ENCODE data around the gene PAK1IP1.

Gene PAK1IP1

GRCh38 chr6:10742251-10742650, 47.5 kb downstream of the PAK1IP1 start:
- Histone ChIP-seq H3K27me3 (ENCODE audit: control insufficient read depth in 3 of 3, insufficient read depth in 3 of 3, low read depth in 1 of 3, low read length in 3 of 3) (no peaks in the 10 kb centered on the region), H3K79me1 (ENCODE audit: low read depth, low read length) (no peaks in the 10 kb centered on the region), H3K18ac (ENCODE audit: low read length) (no peak overlapping the region), H3K36me3 (replicated peaks in 1 of 2; ENCODE audit: control insufficient read depth in 2 of 2, insufficient read depth in 2 of 2, low read length in 2 of 2) (peaks cover 4 to 10% of the 10 kb centered on the region in 2 donors), H2AK5ac (ENCODE audit: low read depth, low read length) (no peak overlapping the region), H2BK12ac (ENCODE audit: low read length) (no peak overlapping the region), H3K4me2 (ENCODE audit: insufficient read depth, low read length, poor library complexity, severe bottlenecking) (no peak overlapping the region), H4K8ac (ENCODE audit: low read depth, low read length) (no peak overlapping the region), H2BK5ac (ENCODE audit: low read length) (no peak overlapping the region), H3K4ac (ENCODE audit: low read length) (no peak overlapping the region), H2BK120ac (ENCODE audit: low read depth, low read length) (no peak overlapping the region), H3K9me3 (replicated peaks in 1 of 2; ENCODE audit: control insufficient read depth in 2 of 2, insufficient read depth in 1 of 2, low read depth in 1 of 2, low read length in 2 of 2) (no peaks in the 10 kb centered on the region), H3K23ac (ENCODE audit: low read depth, low read length, poor library complexity) (no peak overlapping the region), H3K14ac (ENCODE audit: low read length) (no peak overlapping the region), H3K4me1 (ENCODE audit: control insufficient read depth in 2 of 2, insufficient read depth in 1 of 2, low read depth in 1 of 2, low read length in 2 of 2) (peaks cover 0 to 5% of the 10 kb centered on the region in 2 donors), H3K9ac (ENCODE audit: low read depth, low read length, poor library complexity) (no peak overlapping the region), H3K27ac (replicated peaks; ENCODE audit: low read length) (no peak overlapping the region), H4K91ac (ENCODE audit: low read depth, low read length, poor library complexity) (no peak overlapping the region), H2AFZ (ENCODE audit: low read length) (no peak overlapping the region), H3K4me3 (ENCODE audit: low read length in 2 of 2) (no peak overlapping the region), H2BK15ac (ENCODE audit: low read length) (no peak overlapping the region)
- no peak for DNase-seq (ENCODE audit: low spot score)
- WGBS, 2 donors (ENCODE audit: extremely low coverage in 2 of 2, insufficient read length in 2 of 2, insufficient replicate concordance in 1 of 2), result no CpG with 5 or more reads among the region's 12 CpGs

GRCh38 chr6:10743515-10743914, 48.7 kb downstream of the PAK1IP1 start:
- Histone ChIP-seq H3K9me3 (replicated peaks in 1 of 2; ENCODE audit: control insufficient read depth in 2 of 2, insufficient read depth in 1 of 2, low read depth in 1 of 2, low read length in 2 of 2) (no peaks in the 10 kb centered on the region), H3K4me3 (ENCODE audit: low read length in 2 of 2) (no peak overlapping the region), H3K9ac (ENCODE audit: low read depth, low read length, poor library complexity) (no peak overlapping the region), H3K23ac (ENCODE audit: low read depth, low read length, poor library complexity) (no peak overlapping the region), H3K4ac (ENCODE audit: low read length) (no peak overlapping the region), H3K18ac (ENCODE audit: low read length) (no peak overlapping the region), H2AFZ (ENCODE audit: low read length) (no peak overlapping the region), H2AK5ac (ENCODE audit: low read depth, low read length) (no peak overlapping the region), H3K4me1 (ENCODE audit: control insufficient read depth in 2 of 2, insufficient read depth in 1 of 2, low read depth in 1 of 2, low read length in 2 of 2) (peaks cover 4 to 6% of the 10 kb centered on the region in 2 donors), H3K27me3 (ENCODE audit: control insufficient read depth in 3 of 3, insufficient read depth in 3 of 3, low read depth in 1 of 3, low read length in 3 of 3) (no peaks in the 10 kb centered on the region), H3K14ac (ENCODE audit: low read length) (no peak overlapping the region), H3K79me1 (ENCODE audit: low read depth, low read length) (no peaks in the 10 kb centered on the region), H3K36me3 (replicated peaks in 1 of 2; ENCODE audit: control insufficient read depth in 2 of 2, insufficient read depth in 2 of 2, low read length in 2 of 2) (peaks cover 4 to 10% of the 10 kb centered on the region in 2 donors), H2BK120ac (ENCODE audit: low read depth, low read length) (no peak overlapping the region), H4K91ac (ENCODE audit: low read depth, low read length, poor library complexity) (no peak overlapping the region), H2BK12ac (ENCODE audit: low read length) (no peak overlapping the region), H3K27ac (replicated peaks; ENCODE audit: low read length) (no peak overlapping the region), H3K4me2 (ENCODE audit: insufficient read depth, low read length, poor library complexity, severe bottlenecking) (no peak overlapping the region), H2BK5ac (ENCODE audit: low read length) (no peak overlapping the region), H2BK15ac (ENCODE audit: low read length) (no peak overlapping the region), H4K8ac (ENCODE audit: low read depth, low read length) (no peak overlapping the region)
- no CpG with 5 or more reads among the region's 6 CpGs for WGBS, 2 donors (ENCODE audit: extremely low coverage in 2 of 2, insufficient read length in 2 of 2, insufficient replicate concordance in 1 of 2)
- DNase-seq (ENCODE audit: low spot score), result no peak

GRCh38 chr6:10745116-10745515, 50.3 kb downstream of the PAK1IP1 start:
- H3K27ac ChIP-seq (replicated peaks; ENCODE audit: low read length), result no peak overlapping the region
- no CpG with 5 or more reads among the region's 5 CpGs for WGBS, 2 donors (ENCODE audit: extremely low coverage in 2 of 2, insufficient read length in 2 of 2, insufficient replicate concordance in 1 of 2)
- no peak overlapping the region for H3K4ac ChIP-seq (ENCODE audit: low read length)

GRCh38 chr6:10746915-10747250, 52.1 kb downstream of the PAK1IP1 start:
- no CpG with 5 or more reads among the region's 9 CpGs for whole genome bisulfite sequencing, 2 donors (ENCODE audit: extremely low coverage in 2 of 2, insufficient read length in 2 of 2, insufficient replicate concordance in 1 of 2)
- no peak for DNase-seq (ENCODE audit: low spot score)
- peak overlapping the region in 1 of 2 donors; percentile 60 for H3K4me3 ChIP-seq (ENCODE audit: low read length in 2 of 2)
- H2BK5ac ChIP-seq (ENCODE audit: low read length), result no peak overlapping the region
- no peak overlapping the region for H4K8ac ChIP-seq (ENCODE audit: low read depth, low read length)
- H2AFZ ChIP-seq (ENCODE audit: low read length), result peak overlapping the region; percentile 85
- H4K91ac ChIP-seq (ENCODE audit: low read depth, low read length, poor library complexity), result no peak overlapping the region
- no peaks in the 10 kb centered on the region for H3K9me3 ChIP-seq (replicated peaks in 1 of 2; ENCODE audit: control insufficient read depth in 2 of 2, insufficient read depth in 1 of 2, low read depth in 1 of 2, low read length in 2 of 2)
- H3K9ac ChIP-seq (ENCODE audit: low read depth, low read length, poor library complexity), result no peak overlapping the region
- H3K14ac ChIP-seq (ENCODE audit: low read length), result no peak overlapping the region
- H2BK120ac ChIP-seq (ENCODE audit: low read depth, low read length), result no peak overlapping the region
- H3K27me3 ChIP-seq (ENCODE audit: control insufficient read depth in 3 of 3, insufficient read depth in 3 of 3, low read depth in 1 of 3, low read length in 3 of 3), result no peaks in the 10 kb centered on the region
- no peak overlapping the region for H2AK5ac ChIP-seq (ENCODE audit: low read depth, low read length)
- no peak overlapping the region for H3K4ac ChIP-seq (ENCODE audit: low read length)
- H3K4me2 ChIP-seq (ENCODE audit: insufficient read depth, low read length, poor library complexity, severe bottlenecking), result peak overlapping the region; percentile 21
- H3K4me1 ChIP-seq (ENCODE audit: control insufficient read depth in 2 of 2, insufficient read depth in 1 of 2, low read depth in 1 of 2, low read length in 2 of 2), result peaks cover 11 to 14% of the 10 kb centered on the region in 2 donors
- H3K27ac ChIP-seq (replicated peaks; ENCODE audit: low read length), result peak overlapping the region; percentile 54
- H3K23ac ChIP-seq (ENCODE audit: low read depth, low read length, poor library complexity), result no peak overlapping the region
- no peak overlapping the region for H2BK15ac ChIP-seq (ENCODE audit: low read length)
- H2BK12ac ChIP-seq (ENCODE audit: low read length), result no peak overlapping the region
- H3K36me3 ChIP-seq (replicated peaks in 1 of 2; ENCODE audit: control insufficient read depth in 2 of 2, insufficient read depth in 2 of 2, low read length in 2 of 2), result peaks cover 8 to 40% of the 10 kb centered on the region in 2 donors
- H3K79me1 ChIP-seq (ENCODE audit: low read depth, low read length), result peaks cover 4% of the 10 kb centered on the region
- no peak overlapping the region for H3K18ac ChIP-seq (ENCODE audit: low read length)

More at GRCh38 chr6:10745116-10745515, 50.3 kb downstream of the PAK1IP1 start:
- no peak overlapping the region for H3K23ac ChIP-seq (ENCODE audit: low read depth, low read length, poor library complexity)
- peaks cover 11 to 14% of the 10 kb centered on the region in 2 donors for H3K4me1 ChIP-seq (ENCODE audit: control insufficient read depth in 2 of 2, insufficient read depth in 1 of 2, low read depth in 1 of 2, low read length in 2 of 2)
- H3K4me2 ChIP-seq (ENCODE audit: insufficient read depth, low read length, poor library complexity, severe bottlenecking), result no peak overlapping the region
- no peak overlapping the region for H2AFZ ChIP-seq (ENCODE audit: low read length)
- no peak overlapping the region for H2BK15ac ChIP-seq (ENCODE audit: low read length)
- no peak overlapping the region for H2BK12ac ChIP-seq (ENCODE audit: low read length)
- no peak overlapping the region for H4K8ac ChIP-seq (ENCODE audit: low read depth, low read length)
- no peak overlapping the region for H4K91ac ChIP-seq (ENCODE audit: low read depth, low read length, poor library complexity)
- no peak overlapping the region for H3K4me3 ChIP-seq (ENCODE audit: low read length in 2 of 2)
- H2BK120ac ChIP-seq (ENCODE audit: low read depth, low read length), result no peak overlapping the region
- H2BK5ac ChIP-seq (ENCODE audit: low read length), result no peak overlapping the region
- no peak overlapping the region for H3K14ac ChIP-seq (ENCODE audit: low read length)
- DNase-seq (ENCODE audit: low spot score), result no peak
- H3K9ac ChIP-seq (ENCODE audit: low read depth, low read length, poor library complexity), result no peak overlapping the region
- H3K18ac ChIP-seq (ENCODE audit: low read length), result no peak overlapping the region
- no peak overlapping the region for H2AK5ac ChIP-seq (ENCODE audit: low read depth, low read length)
- H3K36me3 ChIP-seq (replicated peaks in 1 of 2; ENCODE audit: control insufficient read depth in 2 of 2, insufficient read depth in 2 of 2, low read length in 2 of 2), result peaks cover 6 to 26% of the 10 kb centered on the region in 2 donors
- H3K79me1 ChIP-seq (ENCODE audit: low read depth, low read length), result no peaks in the 10 kb centered on the region
- no peaks in the 10 kb centered on the region for H3K27me3 ChIP-seq (ENCODE audit: control insufficient read depth in 3 of 3, insufficient read depth in 3 of 3, low read depth in 1 of 3, low read length in 3 of 3)
- no peaks in the 10 kb centered on the region for H3K9me3 ChIP-seq (replicated peaks in 1 of 2; ENCODE audit: control insufficient read depth in 2 of 2, insufficient read depth in 1 of 2, low read depth in 1 of 2, low read length in 2 of 2)
